ENCODE results near the gene SRSF9.

DNA sequence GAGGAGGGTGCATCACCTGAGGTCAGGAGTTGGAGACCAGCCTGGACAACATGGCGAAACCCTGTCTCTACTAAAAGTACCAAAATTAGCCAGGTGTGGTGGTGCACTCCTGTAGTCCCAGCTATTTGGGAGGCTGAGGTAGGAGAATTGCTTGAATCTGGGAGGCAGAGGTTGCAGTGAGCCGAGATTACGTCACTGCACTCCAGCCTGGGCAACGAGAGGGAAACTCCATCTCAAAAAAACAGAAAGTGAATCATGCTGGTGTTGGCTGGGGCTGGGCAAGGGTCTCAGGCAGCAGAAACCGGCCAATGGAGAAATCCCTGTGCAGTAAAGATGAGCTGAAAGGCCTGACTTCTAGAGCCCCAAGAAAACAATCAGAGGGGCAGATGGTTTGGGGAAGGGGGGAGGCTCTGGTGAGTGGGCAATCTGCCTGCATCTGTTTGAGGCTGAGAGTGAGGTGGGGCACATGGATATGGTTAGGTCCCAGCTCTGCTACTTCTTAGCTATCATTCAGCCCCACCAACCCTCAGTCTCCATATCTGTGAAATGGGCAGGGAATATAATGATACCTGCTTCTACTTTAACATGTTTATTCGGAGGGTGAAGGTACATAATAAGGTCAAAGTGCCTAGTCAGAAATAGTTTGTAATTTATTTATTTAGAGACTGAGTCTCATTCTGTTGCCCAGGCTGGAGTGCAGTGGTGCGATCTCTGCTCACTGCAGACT lies 52.9 kb downstream of the SRSF9 start:
- no peak for TF ChIP-seq POLR2AphosphoS5 (IDR thresholded peaks at IDR 0.05; ENCODE audit: low read depth, low read length)
- TF ChIP-seq TAF1 (IDR thresholded peaks at IDR 0.05; ENCODE audit: borderline replicate concordance, low read depth, low read length) = no peak
- no peak for TF ChIP-seq POLR2A (IDR thresholded peaks at IDR 0.05; ENCODE audit: low read depth, low read length)

Data from GM12892 (cell line).